ENCODE results near the gene EDIL3.

GRCh38 chr5:84032324-84032723, 352.4 kb downstream of the EDIL3 start:
- no peak for TF ChIP-seq CTCF (conservative IDR thresholded peaks at IDR 0.05)
- no peak for TF ChIP-seq EZH2 (IDR thresholded peaks at IDR 0.05; ENCODE audit: low read depth)
